ENCODE measurements around the gene KRTAP19-1. TPM values are rescaled to one million over a fixed set of nuclear protein-coding genes. Genes with fewer than 3 reads are reported as not detected.

Gene KRTAP19-1
- total RNA-seq, 4 donors from 2014 or later: not detected

GRCh38 chr21:30491963-30492428 lies 11.8 kb upstream of the KRTAP19-1 start, which contains the start of gene KRTAP19-3:
TSS of gene KRTAP19-3 (minus strand) at chr21:30492013. CDS start at chr21:30491957, 56 bp downstream.
- TF ChIP-seq POLR2A (IDR thresholded peaks at IDR 0.05) (no peak), CTCF (IDR thresholded peaks at IDR 0.05) (no peak)
- no peaks in the 10 kb centered on the region for H3K9me3 ChIP-seq
- H3K27me3 ChIP-seq: no peaks in the 10 kb centered on the region
- H3K4me1 ChIP-seq: no peaks in the 10 kb centered on the region
- H3K36me3 ChIP-seq: peaks cover 0 to 2% of the 10 kb centered on the region in 2 donors
- H3K27ac ChIP-seq: no peak within 1 kb of the TSS
- no peak within 1 kb of the TSS for H3K4me3 ChIP-seq
- intact Hi-C loops (cut with DNase I; ENCODE audit: low total_unique reads): no loop called here
- no peak for DNase-seq

- peaks cover 0 to 2% of the 10 kb centered on the region in 2 donors for H3K36me3 ChIP-seq
- intact Hi-C loops (cut with DNase I; ENCODE audit: low total_unique reads): no loop called here
- no peaks in the 10 kb centered on the region for H3K4me1 ChIP-seq
- H3K9me3 ChIP-seq: no peaks in the 10 kb centered on the region
- no peak for DNase-seq
- no peak within 1 kb of the TSS for H3K27ac ChIP-seq
- no peaks in the 10 kb centered on the region for H3K27me3 ChIP-seq
- no peak within 1 kb of the TSS for H3K4me3 ChIP-seq
- TF ChIP-seq CTCF (IDR thresholded peaks at IDR 0.05): no peak
Measured at GRCh38 chr21:30487336-30487735, 7.2 kb upstream of the KRTAP19-1 start, which contains the start of gene KRTAP19-2. TSS of gene KRTAP19-2 (minus strand) at chr21:30487436. CDS start at chr21:30487348, 88 bp downstream.

- H3K4me3 ChIP-seq: no peak overlapping the region
- intact Hi-C loops (cut with DNase I; ENCODE audit: low total_unique reads): no loop called here
- TF ChIP-seq CTCF (IDR thresholded peaks at IDR 0.05): no peak
- TF ChIP-seq POLR2A (IDR thresholded peaks at IDR 0.05): no peak
Measured at GRCh38 chr21:30486180-30486579, 6.0 kb upstream of the KRTAP19-1 start.

GRCh38 chr21:30482130-30482529 lies 2.0 kb upstream of the KRTAP19-1 start:
- Histone ChIP-seq H3K27me3 (no peaks in the 10 kb centered on the region), H3K9me3 (no peaks in the 10 kb centered on the region), H3K4me1 (no peaks in the 10 kb centered on the region), H3K4me3 (no peak overlapping the region), H3K27ac (no peak overlapping the region), H3K36me3 (no peaks in the 10 kb centered on the region)
- no peak for TF ChIP-seq POLR2A (IDR thresholded peaks at IDR 0.05)
- intact Hi-C loops (cut with DNase I; ENCODE audit: low total_unique reads): no loop called here
- DNase-seq: no peak

More at GRCh38 chr21:30486180-30486579, 6.0 kb upstream of the KRTAP19-1 start:
- Histone ChIP-seq H3K9me3 (no peaks in the 10 kb centered on the region), H3K36me3 (peaks cover 0 to 2% of the 10 kb centered on the region in 2 donors), H3K27me3 (no peaks in the 10 kb centered on the region), H3K4me1 (no peaks in the 10 kb centered on the region), H3K27ac (no peak overlapping the region)
- no peak for DNase-seq

GRCh38 chr21:30479259-30479658 lies 908 bp downstream of the KRTAP19-1 start:
- TF ChIP-seq POLR2A (IDR thresholded peaks at IDR 0.05) (no peak), CTCF (IDR thresholded peaks at IDR 0.05) (no peak)
- DNase-seq: no peak

GRCh38 chr21:30478004-30478403 lies 2.2 kb downstream of the KRTAP19-1 start:
- no peak for TF ChIP-seq POLR2A (IDR thresholded peaks at IDR 0.05)
- TF ChIP-seq CTCF (IDR thresholded peaks at IDR 0.05): no peak
- no peak for DNase-seq
- intact Hi-C loops (cut with DNase I; ENCODE audit: low total_unique reads): no loop called here
- Histone ChIP-seq H3K4me3 (no peak overlapping the region), H3K27ac (no peak overlapping the region), H3K36me3 (no peaks in the 10 kb centered on the region), H3K4me1 (no peaks in the 10 kb centered on the region), H3K27me3 (no peaks in the 10 kb centered on the region), H3K9me3 (no peaks in the 10 kb centered on the region)

More at GRCh38 chr21:30479259-30479658, 908 bp downstream of the KRTAP19-1 start:
- Histone ChIP-seq H3K9me3 (no peaks in the 10 kb centered on the region), H3K27me3 (no peaks in the 10 kb centered on the region), H3K36me3 (no peaks in the 10 kb centered on the region), H3K27ac (no peak overlapping the region), H3K4me3 (no peak overlapping the region), H3K4me1 (no peaks in the 10 kb centered on the region)
- intact Hi-C loops (cut with DNase I; ENCODE audit: low total_unique reads): no loop called here
